ENCODE results near the gene KRT80.

- TF ChIP-seq CTCF (conservative IDR thresholded peaks at IDR 0.05; ENCODE audit: low read depth in 2 of 2) (no peak), EZH2phosphoT487 (IDR thresholded peaks at IDR 0.05; ENCODE audit: unreplicated experiment) (no peak), REST (IDR thresholded peaks at IDR 0.05; ENCODE audit: unreplicated experiment) (no peak)
Observed at GRCh38 chr12:52235001-52235764, 43.4 kb upstream of the KRT80 start.

All from GM23338 (cell line).